Endodermal cell (in vitro differentiated cells): Measurements from ENCODE around the gene LARGE1. TPM values are rescaled to one million over a fixed set of nuclear protein-coding genes. Genes with fewer than 3 reads are reported as not detected.

Experiments used
- DNase-seq: peaks from one replicate; pipeline ENCODE4 v3.0.0-alpha.2; 2017
- H3K27ac ChIP-seq: 2 replicates; pipeline ENCODE4 v1.5.1; 2013; ENCODE audit warnings: mild to moderate bottlenecking, low read depth, low read length, moderate library complexity
- H3K27me3 ChIP-seq: 2 replicates; pipeline ENCODE4 v1.6.1; 2013; ENCODE audit warnings: mild to moderate bottlenecking, low read length, moderate library complexity; ENCODE audit not compliant: insufficient read depth, control insufficient read depth, poor library complexity, severe bottlenecking
- H3K36me3 ChIP-seq: 2 replicates; pipeline ENCODE4 v1.7.0; 2013; ENCODE audit warnings: mild to moderate bottlenecking, low read length, moderate library complexity; ENCODE audit not compliant: control insufficient read depth, insufficient read depth
- H3K4me1 ChIP-seq: one replicate; pipeline ENCODE4 v1.7.0; 2013; ENCODE audit warnings: low read length; ENCODE audit not compliant: control insufficient read depth, insufficient read depth
- H3K4me3 ChIP-seq: 2 replicates; pipeline ENCODE4 v1.5.1; 2013; ENCODE audit warnings: mild to moderate bottlenecking, low read length, moderate library complexity
- H3K9ac ChIP-seq: 2 replicates; pipeline ENCODE4 v1.6.1; 2013; ENCODE audit warnings: mild to moderate bottlenecking, low read length, moderate library complexity; ENCODE audit not compliant: poor library complexity, severe bottlenecking; ENCODE audit errors: extremely low read depth
- H3K9me3 ChIP-seq: 2 replicates; pipeline ENCODE4 v1.6.1; 2013; ENCODE audit warnings: mild to moderate bottlenecking, low read length, moderate library complexity; ENCODE audit not compliant: control insufficient read depth
- H3K27ac Mint-ChIP-seq: 2 replicates; pipeline ENCODE4 v1.8.0; 2020; ENCODE audit warnings: mixed read lengths
- H3K27me3 Mint-ChIP-seq: 2 replicates; pipeline ENCODE4 v1.8.0; 2021; ENCODE audit warnings: mild to moderate bottlenecking, mixed read lengths; ENCODE audit not compliant: insufficient read depth
- H3K36me3 Mint-ChIP-seq: 2 replicates; pipeline ENCODE4 v1.8.0; 2020; ENCODE audit warnings: low read depth, mixed read lengths
- H3K4me1 Mint-ChIP-seq: 2 replicates; pipeline ENCODE4 v1.8.0; 2020; ENCODE audit warnings: mixed read lengths
- H3K4me3 Mint-ChIP-seq: 2 replicates; pipeline ENCODE4 v1.8.0; 2020; ENCODE audit warnings: mild to moderate bottlenecking, moderate library complexity, mixed read lengths
- H3K9me3 Mint-ChIP-seq: 2 replicates; pipeline ENCODE4 v1.8.0; 2020; ENCODE audit warnings: mild to moderate bottlenecking, mixed read lengths
- CTCF ChIP-seq: fragments of 200-600 bp; sonication (generic); conservative IDR thresholded peaks from 2 replicates; pipeline ENCODE4 v1.5.0; 2021; ENCODE audit warnings: antibody characterized with exemption, mild to moderate bottlenecking
- WGBS, 2 experiments: methylation state at CpG; one replicate each; pipeline versions ENCODE4 v1.1.5 to v1.1.7; 2013; ENCODE audit warnings: missing lambda C conversion rate in 2 of 2, mixed read lengths in 1 of 2; ENCODE audit not compliant: insufficient coverage in 1 of 2, insufficient read length in 1 of 2; 5-methylcytosine and 5-hydroxymethylcytosine counted together
- total RNA-seq, 2 donors: library from RNA; stranded (reverse); fragmentation: NEBNext Ultra II Directional in 1 of 2; extraction: Animal tissue kit (Norgen Biotek cat#: 25700) in 1 of 2; gene quantifications; 2 replicates in 1 of 2; 3 replicates in 1 of 2; pipeline ENCODE4 v1.2.1, GENCODE V29; 2021

The LARGE1 gene
- total RNA-seq, 2 donors from 2014 or later: 17.5 to 24.3 TPM

GRCh38 chr22:33688903-33689302 lies 231.4 kb downstream of the LARGE1 start:
- Histone ChIP-seq H3K27me3 (no peaks in the 10 kb centered on the region), H3K4me1 (no peaks in the 10 kb centered on the region), H3K4me3 (no peak overlapping the region), H3K9me3 (no peaks in the 10 kb centered on the region), H3K36me3 (no peaks in the 10 kb centered on the region), H3K9ac (no peak overlapping the region), H3K27ac (no peak overlapping the region)
- no peak for TF ChIP-seq CTCF
- no peaks in the 10 kb centered on the region for H3K4me1 Mint-ChIP-seq
- no peak overlapping the region for H3K27ac Mint-ChIP-seq
- no peak overlapping the region for H3K4me3 Mint-ChIP-seq
- H3K9me3 Mint-ChIP-seq: no peaks in the 10 kb centered on the region
- H3K36me3 Mint-ChIP-seq: no peaks in the 10 kb centered on the region
- H3K27me3 Mint-ChIP-seq: no peaks in the 10 kb centered on the region
- 100% methylated on average over 1 of the region's 2 CpGs for WGBS, 2 experiments
- no peak for DNase-seq

GRCh38 chr22:33687464-33687863 lies 232.8 kb downstream of the LARGE1 start:
- Mint-ChIP-seq H3K4me3 (no peak overlapping the region), H3K4me1 (no peaks in the 10 kb centered on the region), H3K27ac (no peak overlapping the region), H3K36me3 (no peaks in the 10 kb centered on the region), H3K9me3 (no peaks in the 10 kb centered on the region), H3K27me3 (no peaks in the 10 kb centered on the region)
- Histone ChIP-seq H3K36me3 (no peaks in the 10 kb centered on the region), H3K27me3 (no peaks in the 10 kb centered on the region), H3K9ac (no peak overlapping the region), H3K27ac (no peak overlapping the region), H3K9me3 (no peaks in the 10 kb centered on the region), H3K4me1 (no peaks in the 10 kb centered on the region), H3K4me3 (no peak overlapping the region)
- no peak for DNase-seq
- 93 to 96% methylated on average over 7 to 10 of the region's 10 CpGs for WGBS, 2 experiments
- no peak for TF ChIP-seq CTCF

- 94 to 95% methylated on average over 10 of the region's 11 CpGs for WGBS, 2 experiments
- H3K4me1 Mint-ChIP-seq: no peaks in the 10 kb centered on the region
- H3K36me3 Mint-ChIP-seq: no peaks in the 10 kb centered on the region
- Histone ChIP-seq H3K9me3 (no peaks in the 10 kb centered on the region), H3K27me3 (no peaks in the 10 kb centered on the region), H3K36me3 (no peaks in the 10 kb centered on the region), H3K4me3 (no peak overlapping the region), H3K9ac (no peak overlapping the region), H3K4me1 (no peaks in the 10 kb centered on the region), H3K27ac (no peak overlapping the region)
- H3K4me3 Mint-ChIP-seq: no peak overlapping the region
- no peak overlapping the region for H3K27ac Mint-ChIP-seq
- no peak for TF ChIP-seq CTCF
- H3K9me3 Mint-ChIP-seq: no peaks in the 10 kb centered on the region
- no peak for DNase-seq
- no peaks in the 10 kb centered on the region for H3K27me3 Mint-ChIP-seq
These were observed 236.2 kb downstream of the LARGE1 start for GRCh38 chr22:33684087-33684486.
